CD4-positive, alpha-beta memory T cell (primary cell): ENCODE data around the gene FGR. TPM values are rescaled to one million over a fixed set of nuclear protein-coding genes. Genes with fewer than 3 reads are reported as not detected.

Experiments used
- CTCF ChIA-PET: fragments of 350-600 bp; sonication (Branson Sonifier 250); formaldehyde crosslinking; loops from one replicate; lab custom pipeline; 2021; ENCODE audit warnings: inconsistent platforms; ENCODE audit not compliant: partially characterized antibody; lab: Charles Lee
- POLR2A ChIA-PET: fragments of 350-600 bp; sonication (Branson Sonifier 250); formaldehyde crosslinking; loops from one replicate; lab custom pipeline; 2021; ENCODE audit not compliant: partially characterized antibody; lab: Charles Lee
- DNase-seq, 5 donors: peaks; one replicate each; pipeline versions ENCODE4 v3.0.0 to v3.0.0-alpha.2; 2020 to 2022; ENCODE audit warnings: mixed read lengths in 1 of 5
- H3K27ac ChIP-seq: one replicate; pipeline ENCODE4 v1.7.0; 2013; ENCODE audit warnings: low read depth, low read length
- H3K27me3 ChIP-seq: 2 replicates; pipeline ENCODE4 v1.7.0; 2013; ENCODE audit warnings: mild to moderate bottlenecking, low read length, moderate library complexity; ENCODE audit not compliant: insufficient read depth
- H3K36me3 ChIP-seq: 2 replicates; pipeline ENCODE4 v1.7.0; 2013; ENCODE audit warnings: mild to moderate bottlenecking, low read length, moderate library complexity; ENCODE audit not compliant: insufficient read depth
- H3K4me1 ChIP-seq: 2 replicates; pipeline ENCODE4 v1.7.0; 2013; ENCODE audit warnings: mild to moderate bottlenecking, low read length, moderate library complexity; ENCODE audit not compliant: insufficient read depth
- H3K4me3 ChIP-seq, 2 donors: one replicate each; pipeline ENCODE4 v1.7.0; 2013; ENCODE audit warnings: low read length in 2 of 2, mild to moderate bottlenecking in 1 of 2
- H3K9me3 ChIP-seq, 2 donors: one replicate each; pipeline ENCODE4 v1.7.0; 2013; ENCODE audit warnings: low read length in 2 of 2, control low read depth in 1 of 2; ENCODE audit not compliant: control insufficient read depth in 1 of 2
- H3K27ac Mint-ChIP-seq, 7 donors: one replicate each; pipeline ENCODE4 v1.8.0; 2020 to 2021; ENCODE audit warnings: mixed read lengths in 7 of 7, mild to moderate bottlenecking in 6 of 7, inconsistent platforms in 3 of 7, moderate library complexity in 3 of 7
- H3K27me3 Mint-ChIP-seq, 2 donors: one replicate each; pipeline ENCODE4 v1.8.0; 2020 to 2021; ENCODE audit warnings: mixed read lengths in 2 of 2
- H3K36me3 Mint-ChIP-seq, 2 donors: one replicate each; pipeline ENCODE4 v1.8.0; 2020 to 2021; ENCODE audit warnings: mixed read lengths in 2 of 2, inconsistent platforms in 1 of 2, mild to moderate bottlenecking in 1 of 2
- H3K4me1 Mint-ChIP-seq, 4 donors: one replicate each; pipeline ENCODE4 v1.8.0; 2020 to 2021; ENCODE audit warnings: mixed read lengths in 4 of 4, mild to moderate bottlenecking in 1 of 4
- H3K4me3 Mint-ChIP-seq, 8 donors: one replicate each; pipeline ENCODE4 v1.8.0; 2020 to 2021; ENCODE audit warnings: mixed read lengths in 8 of 8, mild to moderate bottlenecking in 7 of 8, moderate library complexity in 6 of 8, inconsistent platforms in 3 of 8
- H3K9me3 Mint-ChIP-seq, 8 donors: one replicate each; pipeline ENCODE4 v1.8.0; 2020 to 2021; ENCODE audit warnings: mixed read lengths in 8 of 8, mild to moderate bottlenecking in 5 of 8, inconsistent platforms in 3 of 8, moderate library complexity in 1 of 8
- intact Hi-C: fragments of 100-400 bp; cut with micrococcal nuclease; formaldehyde crosslinking; loops from one replicate; pipeline ENCODE4 v1.15.1; 2023
- polyA plus RNA-seq, 2 donors: library from polyadenylated mRNA; unstranded; fragments of 300-500 nt; fragmentation: Illumina TruSeq; gene quantifications; one replicate each; pipeline ENCODE4 v1.2.3, GENCODE V29; 2021
- total RNA-seq, 2 experiments: library from RNA; stranded (reverse); gene quantifications; one replicate each; pipeline ENCODE4 v1.2.3, GENCODE V29; 2021

The FGR gene
- total and polyA plus RNA-seq, 4 experiments from 2014 or later, result 0.12 to 2.9 (median 1.4) TPM

- Mint-ChIP-seq H3K27ac (peak overlapping the region in 6 of 7 donors; percentile 39 to 92 (median 82)), H3K4me3 (peak overlapping the region in 5 of 8 donors; percentile 24 to 97 (median 84))
- H3K4me1 ChIP-seq, result peaks cover 55% of the 10 kb centered on the region
Measured at GRCh38 chr1:27605796-27606707, 28.9 kb downstream of the FGR start.

GRCh38 chr1:27605300-27605766, 29.7 kb downstream of the FGR start:
- intact Hi-C loops, result no loop called here
- CTCF ChIA-PET, result interaction anchor here (0.7 to 18.9 kb wide), 25 partner anchors 9 to 307 kb away, joined by 3 to 550 read pairs (median 7); partner anchors contain the start of genes FAM76A and IFI6
- H3K36me3 Mint-ChIP-seq, result peaks cover 0 to 5% of the 10 kb centered on the region in 2 donors
- no peaks in the 10 kb centered on the region for H3K36me3 ChIP-seq
- peaks cover 12 to 52% (median 28%) of the 10 kb centered on the region in 4 donors for H3K4me1 Mint-ChIP-seq
- no peaks in the 10 kb centered on the region for H3K9me3 ChIP-seq
- H3K9me3 Mint-ChIP-seq, result no peaks in the 10 kb centered on the region
- no peak overlapping the region for H3K27ac ChIP-seq
- H3K27ac Mint-ChIP-seq, result peak overlapping the region in 5 of 7 donors; percentile 3 to 92 (median 78)
- POLR2A ChIA-PET, result interaction anchor here (0.9 to 2.8 kb wide), 6 partner anchors 13 to 256 kb away, joined by 3 to 36 read pairs (median 6); no protein-coding TSS in a partner anchor
- no peaks in the 10 kb centered on the region for H3K27me3 Mint-ChIP-seq
- no peaks in the 10 kb centered on the region for H3K27me3 ChIP-seq
- no peak overlapping the region for H3K4me3 ChIP-seq
- peaks cover 56% of the 10 kb centered on the region for H3K4me1 ChIP-seq
- peak overlapping the region; percentile 30 to 97 (median 69) for H3K4me3 Mint-ChIP-seq
- DNase-seq, result no peak

More at GRCh38 chr1:27605796-27606707, 28.9 kb downstream of the FGR start:
- intact Hi-C loops, result loop anchor here (1.0 to 2.0 kb wide), 5 partner anchors 50 to 305 kb away; partner anchors contain the start of gene GPR3
- Histone ChIP-seq H3K27me3 (no peaks in the 10 kb centered on the region), H3K9me3 (no peaks in the 10 kb centered on the region), H3K36me3 (no peaks in the 10 kb centered on the region), H3K4me3 (no peak overlapping the region), H3K27ac (no peak overlapping the region)
- peaks cover 0 to 5% of the 10 kb centered on the region in 2 donors for H3K36me3 Mint-ChIP-seq
- H3K27me3 Mint-ChIP-seq, result no peaks in the 10 kb centered on the region
- CTCF ChIA-PET, result interaction anchor here (0.6 to 18.9 kb wide), 45 partner anchors 10 to 320 kb away, joined by 3 to 550 read pairs (median 6); partner anchors contain the start of genes FAM76A and IFI6
- DNase-seq, result peak; percentile 52 to 71 (median 62)
- no peaks in the 10 kb centered on the region for H3K9me3 Mint-ChIP-seq
- POLR2A ChIA-PET, result interaction anchor here (1.0 to 13.7 kb wide), 10 partner anchors 13 to 190 kb away, joined by 3 to 237 read pairs (median 8); partner anchors contain the start of gene IFI6
- H3K4me1 Mint-ChIP-seq, result peaks cover 13 to 45% (median 24%) of the 10 kb centered on the region in 4 donors

- no peak for DNase-seq
- Histone ChIP-seq H3K4me3 (peak overlapping the region in 1 of 2 donors; percentile 79), H3K27ac (no peak overlapping the region), H3K9me3 (no peaks in the 10 kb centered on the region), H3K36me3 (no peaks in the 10 kb centered on the region), H3K4me1 (peaks cover 56% of the 10 kb centered on the region), H3K27me3 (no peaks in the 10 kb centered on the region)
- Mint-ChIP-seq H3K27me3 (no peaks in the 10 kb centered on the region), H3K27ac (peak overlapping the region; percentile 51 to 92 (median 83)), H3K36me3 (peaks cover 0 to 5% of the 10 kb centered on the region in 2 donors), H3K9me3 (no peaks in the 10 kb centered on the region), H3K4me1 (peaks cover 15 to 58% (median 34%) of the 10 kb centered on the region in 4 donors), H3K4me3 (peak overlapping the region; percentile 84 to 97 (median 90))
- CTCF ChIA-PET, result interaction anchor here (0.7 to 18.9 kb wide), 22 partner anchors 9 to 306 kb away, joined by 3 to 550 read pairs (median 7); partner anchors contain the start of genes FAM76A and IFI6
- POLR2A ChIA-PET, result interaction anchor here (0.5 to 6.3 kb wide), 18 partner anchors 9 to 256 kb away, joined by 3 to 36 read pairs (median 4); partner anchors contain the start of genes IFI6 and STX12
- intact Hi-C loops, result loop anchor here (1.0 kb wide), 2 partner anchors 36 to 81 kb away; no protein-coding TSS in a partner anchor
Measured at GRCh38 chr1:27604579-27605299, 30.2 kb downstream of the FGR start.

GRCh38 chr1:27603681-27604578, 31.1 kb downstream of the FGR start, which contains the start of gene AHDC1:
AHDC1 (minus strand) TSS chr1:27604144; CDS start chr1:27552115, 52,029 bp downstream.
- intact Hi-C loops, result loop anchor here (1.0 kb wide), 2 partner anchors 36 to 81 kb away; no protein-coding TSS in a partner anchor
- Mint-ChIP-seq H3K27me3 (no peaks in the 10 kb centered on the region), H3K9me3 (no peaks in the 10 kb centered on the region), H3K4me3 (peak within 1 kb of the TSS; percentile 86 to 98 (median 92)), H3K27ac (peak within 1 kb of the TSS; percentile 88 to 94 (median 92)), H3K36me3 (peaks cover 0 to 5% of the 10 kb centered on the region in 2 donors), H3K4me1 (peaks cover 16 to 66% (median 40%) of the 10 kb centered on the region in 4 donors)
- Histone ChIP-seq H3K4me1 (peaks cover 54% of the 10 kb centered on the region), H3K9me3 (no peaks in the 10 kb centered on the region), H3K36me3 (no peaks in the 10 kb centered on the region), H3K27me3 (no peaks in the 10 kb centered on the region), H3K4me3 (peak within 1 kb of the TSS; percentile 29 to 79), H3K27ac (peak within 1 kb of the TSS; percentile 63)
- ChIA-PET POLR2A (interaction anchor here (0.5 to 6.3 kb wide), 18 partner anchors 10 to 449 kb away, joined by 3 to 36 read pairs (median 4); partner anchors contain the start of genes IFI6, SLC9A1 and STX12), CTCF (interaction anchor here (0.9 to 18.9 kb wide), 16 partner anchors 33 to 305 kb away, joined by 3 to 550 read pairs (median 7); partner anchors contain the start of gene IFI6)
- DNase-seq, result peak; percentile 90 to 94 (median 91)

- peaks cover 0 to 5% of the 10 kb centered on the region in 2 donors for H3K36me3 Mint-ChIP-seq
- no peaks in the 10 kb centered on the region for H3K9me3 Mint-ChIP-seq
- Histone ChIP-seq H3K4me1 (peaks cover 54% of the 10 kb centered on the region), H3K4me3 (peak overlapping the region in 1 of 2 donors; percentile 79), H3K27me3 (no peaks in the 10 kb centered on the region), H3K27ac (peak overlapping the region; percentile 63), H3K36me3 (no peaks in the 10 kb centered on the region), H3K9me3 (no peaks in the 10 kb centered on the region)
- CTCF ChIA-PET, result interaction anchor here (1.0 to 18.9 kb wide), 7 partner anchors 46 to 305 kb away, joined by 4 to 550 read pairs (median 75); partner anchors contain the start of gene IFI6
- peak overlapping the region; percentile 86 to 98 (median 92) for H3K4me3 Mint-ChIP-seq
- POLR2A ChIA-PET, result interaction anchor here (0.6 to 6.3 kb wide), 14 partner anchors 13 to 449 kb away, joined by 3 to 36 read pairs (median 5); partner anchors contain the start of genes IFI6, SLC9A1 and STX12
- intact Hi-C loops, result no loop called here
- H3K27me3 Mint-ChIP-seq, result no peaks in the 10 kb centered on the region
- H3K4me1 Mint-ChIP-seq, result peaks cover 20 to 72% (median 44%) of the 10 kb centered on the region in 4 donors
- peak overlapping the region in 5 of 7 donors; percentile 84 to 94 (median 91) for H3K27ac Mint-ChIP-seq
- DNase-seq, result peak in 2 of 5 donors; percentile 31 to 33
Measured at GRCh38 chr1:27603309-27603680, 31.7 kb downstream of the FGR start.
